NCI-H526 (cell line): ENCODE measurements around the gene DPY19L1.
"Not testable (repeated sequence)": the region's sequence is repeated elsewhere in the genome, so short reads cannot be mapped to it uniquely, and the experiment has no call there.

Source experiments
- DNase-seq, 2 experiments: peaks; one replicate each; lab custom pipeline; 2025; lab: John Stamatoyannopoulos, UW

DPY19L1 gene

GRCh38 chr7:35032166-35032565 is 5.1 kb downstream of the DPY19L1 start:
- DNase-seq = no peak

- DNase-seq = no peak
These were observed 6.4 kb downstream of the DPY19L1 start for GRCh38 chr7:35030848-35031247.

- no peak for DNase-seq
These were observed 8.0 kb downstream of the DPY19L1 start for GRCh38 chr7:35029311-35029710.

- no peak for DNase-seq
These were observed 11.1 kb downstream of the DPY19L1 start for GRCh38 chr7:35026150-35026549.

- no peak for DNase-seq
These were observed 11.9 kb downstream of the DPY19L1 start for GRCh38 chr7:35025369-35025870.

- DNase-seq = no peak
These were observed 13.0 kb downstream of the DPY19L1 start for GRCh38 chr7:35024298-35024697.

GRCh38 chr7:35022725-35023124 is 14.6 kb downstream of the DPY19L1 start:
- DNase-seq = no peak

GRCh38 chr7:35021445-35021844 is 15.8 kb downstream of the DPY19L1 start:
- DNase-seq = no peak

- DNase-seq = no peak
These were observed 17.5 kb downstream of the DPY19L1 start for GRCh38 chr7:35019801-35020200.

GRCh38 chr7:35019179-35019729 is 18.0 kb downstream of the DPY19L1 start:
- DNase-seq = no peak

GRCh38 chr7:35015346-35015859 is 21.9 kb downstream of the DPY19L1 start:
- no peak for DNase-seq

GRCh38 chr7:35012160-35012559 is 25.1 kb downstream of the DPY19L1 start:
- peak; percentile 82 to 84 for DNase-seq

GRCh38 chr7:35011085-35011484 is 26.2 kb downstream of the DPY19L1 start:
- DNase-seq = no peak

- DNase-seq = no peak
These were observed 29.5 kb downstream of the DPY19L1 start for GRCh38 chr7:35007768-35008167.

- no peak for DNase-seq
These were observed 32.7 kb downstream of the DPY19L1 start for GRCh38 chr7:35004531-35005095.

- peak; percentile 77 to 79 for DNase-seq
These were observed 33.5 kb downstream of the DPY19L1 start for GRCh38 chr7:35003679-35004303.

GRCh38 chr7:35003177-35003650 is 34.1 kb downstream of the DPY19L1 start:
- DNase-seq = not testable (repeated sequence)

GRCh38 chr7:34998335-34998734 is 39.0 kb downstream of the DPY19L1 start:
- not testable (repeated sequence) for DNase-seq

- DNase-seq = not testable (repeated sequence)
These were observed 40.7 kb downstream of the DPY19L1 start for GRCh38 chr7:34996423-34997090.

- DNase-seq = no peak
These were observed 41.5 kb downstream of the DPY19L1 start for GRCh38 chr7:34995757-34996156.

- no peak for DNase-seq
These were observed 45.1 kb downstream of the DPY19L1 start for GRCh38 chr7:34991938-34992840.
